Astrocyte (in vitro differentiated cells and primary cell): ENCODE data around the gene CNTN3. TPM values are rescaled to one million over a fixed set of nuclear protein-coding genes. Genes with fewer than 3 reads are reported as not detected.

Experiments
- DNase-seq: peaks from one replicate; pipeline ENCODE4 v3.0.0-alpha.2; 2010; ENCODE audit warnings: low read depth
- FAIRE-seq: peaks from 2 replicates; lab custom pipeline; 2011; peaks lifted over from hg19 to GRCh38; lab: Jason Lieb, UNC
- H2AFZ ChIP-seq: 2 replicates; pipeline ENCODE4 v1.6.0; 2012; ENCODE audit warnings: low read depth, low read length, inconsistent platforms
- H3K27ac ChIP-seq: 2 replicates; pipeline ENCODE4 v1.5.1; 2011; ENCODE audit warnings: low read depth, low read length, inconsistent platforms
- H3K27me3 ChIP-seq: 2 replicates; pipeline ENCODE4 v1.6.0; 2011; ENCODE audit warnings: low read length, inconsistent platforms; ENCODE audit not compliant: insufficient read depth
- H3K36me3 ChIP-seq: 2 replicates; pipeline ENCODE4 v1.5.1; 2011; ENCODE audit warnings: low read length, inconsistent platforms; ENCODE audit not compliant: insufficient read depth
- H3K4me1 ChIP-seq: 2 replicates; pipeline ENCODE4 v1.5.1; 2011; ENCODE audit warnings: low read length, inconsistent platforms; ENCODE audit not compliant: insufficient read depth
- H3K4me2 ChIP-seq: 2 replicates; pipeline ENCODE4 v1.6.0; 2012; ENCODE audit warnings: low read length, inconsistent platforms
- H3K4me3 ChIP-seq: 2 replicates; pipeline ENCODE4 v1.5.1; 2011; ENCODE audit warnings: low read depth, mild to moderate bottlenecking, low read length, inconsistent platforms; ENCODE audit not compliant: insufficient read depth
- H3K79me2 ChIP-seq: 2 replicates; pipeline ENCODE4 v1.6.0; 2012; ENCODE audit warnings: mild to moderate bottlenecking, low read length, inconsistent platforms; ENCODE audit not compliant: insufficient read depth
- H3K9ac ChIP-seq: 2 replicates; pipeline ENCODE4 v1.6.0; 2012; ENCODE audit warnings: mild to moderate bottlenecking, low read length, inconsistent platforms
- H3K9me3 ChIP-seq: 2 replicates; pipeline ENCODE4 v1.5.1; 2012; ENCODE audit warnings: low read depth, mild to moderate bottlenecking, low read length, inconsistent platforms; ENCODE audit not compliant: insufficient read depth
- H4K20me1 ChIP-seq: 2 replicates; pipeline ENCODE4 v1.6.0; 2012; ENCODE audit warnings: low read length, inconsistent platforms; ENCODE audit not compliant: insufficient read depth
- H3K27ac Mint-ChIP-seq: one replicate; pipeline ENCODE4 v1.8.0; 2021; ENCODE audit warnings: mild to moderate bottlenecking, mixed read lengths; ENCODE audit not compliant: unreplicated experiment
- H3K27me3 Mint-ChIP-seq: one replicate; pipeline ENCODE4 v1.8.0; 2021; ENCODE audit warnings: low read depth, mixed read lengths; ENCODE audit not compliant: unreplicated experiment
- H3K36me3 Mint-ChIP-seq: one replicate; pipeline ENCODE4 v1.8.0; 2021; ENCODE audit warnings: low read depth, mixed read lengths; ENCODE audit not compliant: unreplicated experiment
- H3K4me1 Mint-ChIP-seq: one replicate; pipeline ENCODE4 v1.8.0; 2021; ENCODE audit warnings: low read depth, mixed read lengths; ENCODE audit not compliant: unreplicated experiment
- H3K4me3 Mint-ChIP-seq: one replicate; pipeline ENCODE4 v1.8.0; 2021; ENCODE audit warnings: mild to moderate bottlenecking, moderate library complexity, mixed read lengths; ENCODE audit not compliant: unreplicated experiment
- H3K9me3 Mint-ChIP-seq: one replicate; pipeline ENCODE4 v1.8.0; 2021; ENCODE audit warnings: mild to moderate bottlenecking, mixed read lengths; ENCODE audit not compliant: unreplicated experiment
- EZH2 ChIP-seq: IDR thresholded peaks from 2 replicates; pipeline ENCODE4 v1.6.1; 2012; ENCODE audit warnings: mild to moderate bottlenecking, low read length, inconsistent platforms; ENCODE audit not compliant: insufficient read depth
- total RNA-seq: library from RNA; stranded (reverse); gene quantifications from 2 replicates; pipeline ENCODE4 v1.2.1, GENCODE V29; 2021
- TF ChIP-seq, protein P1 (sequence below): IDR thresholded peaks from 2 replicates; pipeline ENCODE4 v1.5.1; 2011; ENCODE audit warnings: low read depth, mild to moderate bottlenecking, inconsistent platforms, low read length, moderate library complexity; ENCODE audit not compliant: insufficient read depth

Gene CNTN3
- total RNA-seq, 1 donor from 2014 or later: 0.50 TPM

DNA sequence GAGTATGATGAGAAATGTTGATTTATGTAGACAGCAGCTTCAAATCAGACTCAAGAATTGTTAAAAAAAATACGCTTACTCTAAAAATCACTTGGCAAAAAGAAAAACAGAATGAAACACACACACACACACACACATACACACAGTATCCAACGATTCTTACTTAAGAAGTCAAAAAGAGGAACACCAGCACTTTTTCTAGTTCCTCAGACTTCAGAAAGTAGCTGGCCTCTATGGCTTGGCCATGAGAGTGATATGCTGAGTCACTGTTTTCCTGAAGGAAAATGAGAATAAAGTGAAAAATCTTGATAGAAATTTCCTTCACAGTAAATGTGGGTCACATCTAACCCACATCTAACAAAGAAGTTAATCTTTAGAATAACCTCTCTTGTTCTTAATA lies 22.1 kb downstream of the CNTN3 start:
- Histone ChIP-seq H3K4me2 (no peak overlapping the region), H4K20me1 (no peaks in the 10 kb centered on the region), H3K9ac (no peak overlapping the region), H3K9me3 (no peaks in the 10 kb centered on the region), H3K27me3 (no peaks in the 10 kb centered on the region), H3K79me2 (no peaks in the 10 kb centered on the region), H2AFZ (no peak overlapping the region), H3K27ac (no peak overlapping the region), H3K4me3 (no peak overlapping the region), H3K4me1 (no peaks in the 10 kb centered on the region), H3K36me3 (no peaks in the 10 kb centered on the region)
- no peak overlapping the region for H3K4me3 Mint-ChIP-seq
- no peaks in the 10 kb centered on the region for H3K36me3 Mint-ChIP-seq
- no peaks in the 10 kb centered on the region for H3K27me3 Mint-ChIP-seq
- no peaks in the 10 kb centered on the region for H3K9me3 Mint-ChIP-seq
- H3K4me1 Mint-ChIP-seq: peaks cover 3% of the 10 kb centered on the region
- FAIRE-seq: no peak
- TF ChIP-seq EZH2: no peak
- TF ChIP-seq, protein P1, sequence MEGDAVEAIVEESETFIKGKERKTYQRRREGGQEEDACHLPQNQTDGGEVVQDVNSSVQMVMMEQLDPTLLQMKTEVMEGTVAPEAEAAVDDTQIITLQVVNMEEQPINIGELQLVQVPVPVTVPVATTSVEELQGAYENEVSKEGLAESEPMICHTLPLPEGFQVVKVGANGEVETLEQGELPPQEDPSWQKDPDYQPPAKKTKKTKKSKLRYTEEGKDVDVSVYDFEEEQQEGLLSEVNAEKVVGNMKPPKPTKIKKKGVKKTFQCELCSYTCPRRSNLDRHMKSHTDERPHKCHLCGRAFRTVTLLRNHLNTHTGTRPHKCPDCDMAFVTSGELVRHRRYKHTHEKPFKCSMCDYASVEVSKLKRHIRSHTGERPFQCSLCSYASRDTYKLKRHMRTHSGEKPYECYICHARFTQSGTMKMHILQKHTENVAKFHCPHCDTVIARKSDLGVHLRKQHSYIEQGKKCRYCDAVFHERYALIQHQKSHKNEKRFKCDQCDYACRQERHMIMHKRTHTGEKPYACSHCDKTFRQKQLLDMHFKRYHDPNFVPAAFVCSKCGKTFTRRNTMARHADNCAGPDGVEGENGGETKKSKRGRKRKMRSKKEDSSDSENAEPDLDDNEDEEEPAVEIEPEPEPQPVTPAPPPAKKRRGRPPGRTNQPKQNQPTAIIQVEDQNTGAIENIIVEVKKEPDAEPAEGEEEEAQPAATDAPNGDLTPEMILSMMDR: no peak
- H3K27ac Mint-ChIP-seq: peak overlapping the region; percentile 64
- DNase-seq: no peak

DNA sequence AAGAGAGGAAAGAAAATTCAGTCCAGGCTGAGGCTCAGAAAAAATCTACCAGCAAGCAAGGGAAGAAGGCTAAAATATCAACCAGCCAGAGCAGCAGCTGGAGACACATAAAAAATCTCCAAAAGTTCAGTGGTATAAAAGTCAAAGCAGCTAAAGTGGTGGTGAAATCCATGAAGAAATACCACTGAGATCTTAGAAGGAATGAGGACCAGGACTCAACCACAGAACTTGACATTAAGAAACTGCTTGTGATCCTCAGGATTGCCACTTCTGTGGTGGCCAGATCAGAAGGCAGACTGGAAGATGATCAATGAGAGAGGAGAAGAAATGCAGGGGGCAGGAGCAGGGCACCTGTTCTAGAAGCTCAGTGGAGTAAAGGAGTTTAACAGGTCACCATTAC lies 22.5 kb downstream of the CNTN3 start:
- Histone ChIP-seq H3K9me3 (no peaks in the 10 kb centered on the region), H3K27ac (no peak overlapping the region), H3K4me1 (no peaks in the 10 kb centered on the region), H4K20me1 (no peaks in the 10 kb centered on the region), H2AFZ (no peak overlapping the region), H3K27me3 (no peaks in the 10 kb centered on the region), H3K9ac (no peak overlapping the region), H3K4me2 (no peak overlapping the region), H3K79me2 (no peaks in the 10 kb centered on the region), H3K36me3 (no peaks in the 10 kb centered on the region), H3K4me3 (no peak overlapping the region)
- Mint-ChIP-seq H3K9me3 (no peaks in the 10 kb centered on the region), H3K27me3 (no peaks in the 10 kb centered on the region), H3K4me3 (no peak overlapping the region), H3K4me1 (peaks cover 3% of the 10 kb centered on the region), H3K36me3 (no peaks in the 10 kb centered on the region), H3K27ac (no peak overlapping the region)
- peak; percentile 77 for FAIRE-seq
- DNase-seq: no peak
- TF ChIP-seq EZH2: no peak
- TF ChIP-seq, protein P1: no peak

DNA sequence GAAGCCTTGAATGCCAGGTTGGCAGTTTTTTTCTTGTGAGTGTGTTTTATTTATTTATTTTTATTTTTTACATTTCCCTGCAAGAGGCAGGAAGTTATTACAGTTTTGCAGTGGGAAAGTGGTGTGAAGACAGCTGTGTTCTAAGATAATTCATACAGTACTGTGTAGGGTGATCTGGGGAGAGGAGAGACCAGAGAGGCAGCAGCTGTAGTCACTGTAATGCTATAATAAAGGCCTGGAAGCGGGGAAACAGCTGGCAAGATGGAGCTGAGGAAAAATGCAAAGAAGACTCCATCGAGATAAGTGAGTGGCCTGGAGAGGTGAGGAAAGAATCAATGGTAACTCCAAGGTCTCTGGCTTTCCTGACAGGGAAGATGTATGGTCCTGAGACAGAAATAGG lies 23.1 kb downstream of the CNTN3 start:
- Histone ChIP-seq H3K4me3 (no peak overlapping the region), H2AFZ (no peak overlapping the region)
- peaks cover 3% of the 10 kb centered on the region for H3K4me1 Mint-ChIP-seq

More for the DNA sequence above, 23.1 kb downstream of the CNTN3 start:
- Histone ChIP-seq H3K36me3 (no peaks in the 10 kb centered on the region), H3K27ac (no peak overlapping the region), H3K9ac (no peak overlapping the region), H3K4me2 (no peak overlapping the region), H3K4me1 (no peaks in the 10 kb centered on the region), H3K79me2 (no peaks in the 10 kb centered on the region), H3K9me3 (no peaks in the 10 kb centered on the region), H3K27me3 (no peaks in the 10 kb centered on the region), H4K20me1 (no peaks in the 10 kb centered on the region)
- FAIRE-seq (no peak), DNase-seq (no peak)
- no peaks in the 10 kb centered on the region for H3K36me3 Mint-ChIP-seq
- no peak for TF ChIP-seq EZH2
- TF ChIP-seq, protein P1: no peak
- no peak overlapping the region for H3K27ac Mint-ChIP-seq
- H3K9me3 Mint-ChIP-seq: no peaks in the 10 kb centered on the region
- no peaks in the 10 kb centered on the region for H3K27me3 Mint-ChIP-seq
- H3K4me3 Mint-ChIP-seq: no peak overlapping the region
